HepG2 (cell line): ENCODE results near the gene CDC14B. TPM values are rescaled to one million over a fixed set of nuclear protein-coding genes. Genes with fewer than 3 reads are reported as not detected.
A peak's percentile ranks its signal among the peaks of the same experiment; 100 is the strongest.

Experiments
- ATAC-seq: fragments of 200-7000 bp; cut with Tn5 transposase; 3 replicates; pipeline ENCODE4 v1.9.1; 2020; ENCODE audit warnings: mild to moderate bottlenecking, moderate library complexity
- BruUV-seq: library from RNA; stranded (reverse); fragments of 400-500 nt; replicated peaks from 2 replicates; lab custom pipeline; 2021; lab: Mats Ljungman, UMichigan
- CTCF ChIA-PET: fragments of 300-600 bp; formaldehyde crosslinking; extraction: SDS; loops from one replicate; lab custom pipeline; 2021; ENCODE audit warnings: low total read pairs, inconsistent platforms, low intra/inter-chr PET ratio; lab: Yijun Ruan, JAX
- POLR2A ChIA-PET: fragments of 350-600 bp; sonication (Branson Sonifier 250); formaldehyde crosslinking; loops from one replicate; lab custom pipeline; 2020; ENCODE audit warnings: antibody characterized with exemption, inconsistent platforms; lab: Yijun Ruan, JAX
- DNase-seq: peaks from one replicate; pipeline ENCODE4 v3.0.0-alpha.2; 2015; ENCODE audit warnings: low spot score
- FAIRE-seq: peaks from 3 replicates; lab custom pipeline; 2011; peaks lifted over from hg19 to GRCh38; lab: Jason Lieb, UNC
- H2AFZ ChIP-seq: one replicate; pipeline ENCODE4 v1.6.1; 2011; ENCODE audit warnings: low read length, inconsistent platforms
- H3K27ac ChIP-seq: fragments of 300-600 bp; 3 replicates; pipeline ENCODE4 v1.8.0; 2011; ENCODE audit warnings: mixed run types, mild to moderate bottlenecking, mixed read lengths, low read length, inconsistent platforms; ENCODE audit not compliant: insufficient read depth; ENCODE audit errors: extremely low read length
- H3K27me3 ChIP-seq, 2 experiments: fragments of 200-600 bp in 1 of 2; 2 replicates in 1 of 2; 3 replicates in 1 of 2; pipeline versions ENCODE4 v1.6.0 to v1.8.0; 2011; ENCODE audit warnings: low read length in 2 of 2, mild to moderate bottlenecking in 2 of 2, moderate library complexity in 2 of 2, inconsistent platforms in 1 of 2; ENCODE audit not compliant: insufficient read depth in 2 of 2, control insufficient read depth in 1 of 2
- H3K36me3 ChIP-seq, 2 experiments: fragments of 200-600 bp in 1 of 2; replicated peaks in 1 of 2; 2 replicates in 1 of 2; 3 replicates in 1 of 2; pipeline versions ENCODE4 v1.5.1 to v1.8.0; 2011; ENCODE audit warnings: low read length in 2 of 2, inconsistent platforms in 1 of 2; ENCODE audit not compliant: insufficient read depth in 2 of 2, control insufficient read depth in 1 of 2
- H3K4me1 ChIP-seq: 2 replicates; pipeline ENCODE4 v1.5.1; 2012; ENCODE audit warnings: low read length, inconsistent platforms; ENCODE audit not compliant: insufficient read depth
- H3K4me2 ChIP-seq: 2 replicates; pipeline ENCODE4 v1.6.0; 2011; ENCODE audit warnings: low read depth, low read length, inconsistent platforms
- H3K4me3 ChIP-seq, 3 experiments: fragments of 200-600 bp in 1 of 3; sonication (generic), shearing (Covaris generic) in 1 of 3; replicated peaks in 1 of 3; 2 replicates each; pipeline ENCODE4 v1.5.1; 2011 to 2016; ENCODE audit warnings: low read length in 3 of 3, inconsistent platforms in 2 of 3, low read depth in 2 of 3, mild to moderate bottlenecking in 2 of 3, control low read depth in 1 of 3, mixed read lengths in 1 of 3; ENCODE audit not compliant: insufficient read depth in 1 of 3
- H3K79me2 ChIP-seq: one replicate; pipeline ENCODE4 v1.6.1; 2011; ENCODE audit warnings: low read length, inconsistent platforms; ENCODE audit not compliant: insufficient read depth
- H3K9ac ChIP-seq: 2 replicates; pipeline ENCODE4 v1.6.0; 2011; ENCODE audit warnings: mild to moderate bottlenecking, low read depth, low read length, inconsistent platforms; ENCODE audit not compliant: insufficient read depth
- H3K9me3 ChIP-seq: 2 replicates; pipeline ENCODE4 v1.5.1; 2012; ENCODE audit warnings: mild to moderate bottlenecking, low read length
- H4K20me1 ChIP-seq: 2 replicates; pipeline ENCODE4 v1.6.0; 2011; ENCODE audit warnings: inconsistent platforms, mild to moderate bottlenecking, low read length, moderate library complexity; ENCODE audit not compliant: insufficient read depth
- ARID5B ChIP-seq: IDR thresholded peaks from 2 replicates; pipeline ENCODE4 v1.4.0; 2020; ENCODE audit warnings: mild to moderate bottlenecking, missing genetic modification reagents
- FIP1L1 ChIP-seq: fragments of 200-400 bp; formaldehyde crosslinking; IDR thresholded peaks from 2 replicates; pipeline ENCODE4 v1.6.1; 2018; ENCODE audit warnings: low read depth, mild to moderate bottlenecking, low read length, moderate library complexity, borderline replicate concordance; ENCODE audit not compliant: insufficient read depth
- SMARCC2 ChIP-seq: fragments of 450-650 bp; IDR thresholded peaks from 2 replicates; pipeline ENCODE4 v1.6.1; 2017; ENCODE audit warnings: antibody characterized with exemption, mild to moderate bottlenecking
- SOX5 ChIP-seq: IDR thresholded peaks from 2 replicates; pipeline ENCODE4 v1.6.1; 2016; ENCODE audit warnings: borderline replicate concordance
- SP5 ChIP-seq: IDR thresholded peaks from 2 replicates; pipeline ENCODE4 v1.6.1; 2016; ENCODE audit warnings: low read depth, borderline replicate concordance
- STAG1 ChIP-seq: sonication (generic); formaldehyde crosslinking; IDR thresholded peaks from 2 replicates; pipeline ENCODE4 v1.4.0; 2020; ENCODE audit warnings: missing genetic modification reagents
- TCF12 ChIP-seq, 2 experiments: fragments of 450-650 bp in 1 of 2; sonication (generic) in 1 of 2; formaldehyde crosslinking in 1 of 2; IDR thresholded peaks; 2 replicates each; pipeline versions ENCODE4 v1.6.1 to v1.8.0; 2017 to 2022; ENCODE audit warnings: antibody characterized with exemption in 1 of 2, mild to moderate bottlenecking in 1 of 2, missing genetic modification reagents in 1 of 2, moderate library complexity in 1 of 2
- TEAD3 ChIP-seq: optimal IDR thresholded peaks from 2 replicates; pipeline ENCODE3; 2016; ENCODE audit warnings: borderline replicate concordance
- ZFP82 ChIP-seq: sonication (generic); formaldehyde crosslinking; IDR thresholded peaks from 2 replicates; pipeline ENCODE4 v1.5.1; 2020; ENCODE audit warnings: mild to moderate bottlenecking, missing genetic modification reagents, borderline replicate concordance
- ZNF441 ChIP-seq: sonication (generic); formaldehyde crosslinking; IDR thresholded peaks from 2 replicates; pipeline ENCODE4 v1.7.0; 2021; ENCODE audit warnings: missing genetic modification reagents, borderline replicate concordance
- ZNF530 ChIP-seq: sonication (generic); formaldehyde crosslinking; IDR thresholded peaks from 2 replicates; pipeline ENCODE4 v1.5.0; 2020; ENCODE audit warnings: low read depth, mild to moderate bottlenecking, missing genetic modification reagents
- ZNF629 ChIP-seq: sonication (generic); formaldehyde crosslinking; conservative IDR thresholded peaks from 2 replicates; pipeline ENCODE4 v1.5.0; 2020; ENCODE audit warnings: missing genetic modification reagents
- ZNF772 ChIP-seq: sonication (generic); formaldehyde crosslinking; IDR thresholded peaks from 2 replicates; pipeline ENCODE4 v1.5.0; 2020; ENCODE audit warnings: mild to moderate bottlenecking, missing genetic modification reagents
- WGBS: methylation state at CpG from one replicate; pipeline ENCODE4 v1.1.6; 2017; ENCODE audit warnings: low lambda C conversion rate; 5-methylcytosine and 5-hydroxymethylcytosine counted together
- in situ Hi-C: cut with HindIII; loops from 2 replicates; pipeline ENCODE4 v1.10.0; 2017; ENCODE audit warnings: low pct_unique_long_range_greater_than_20kb; ENCODE audit not compliant: extremely low pct_ligation_motif_present
- intact Hi-C: fragments of 100-400 bp; cut with micrococcal nuclease; formaldehyde crosslinking; loops from one replicate; pipeline ENCODE4 v1.10.0; 2022; ENCODE audit not compliant: unreplicated experiment
- polyA plus RNA-seq, 8 experiments: library from polyadenylated mRNA; depleted of rRNA in 3 of 8; stranded (reverse) in 7 of 8; unstranded in 1 of 8; fragments of >200 nt; fragmentation: Illumina TruSeq in 4 of 8; extraction: Trizol in 4 of 8; gene quantifications; 2 replicates each; pipeline versions ENCODE4 v1.2.1 to v1.2.3, GENCODE V29; 2011 to 2016; ENCODE audit warnings: low read depth in 4 of 8, missing spikeins in 1 of 8, mixed read lengths in 1 of 8; ENCODE audit not compliant: insufficient read depth in 1 of 8
- total RNA-seq, 5 experiments: library from RNA; depleted of rRNA; stranded (reverse); fragments of >200 nt; fragmentation: Illumina TruSeq; extraction: Trizol; gene quantifications; 2 replicates each; pipeline ENCODE4 v1.2.3, GENCODE V29; 2016; ENCODE audit warnings: low read depth in 1 of 5

Gene CDC14B
- total and polyA plus RNA-seq, 2 of the 13 experiments (the other 11 are each of a cell fraction or from before 2014, with no cell fraction given) = 25.8 to 33.3 TPM

- intact Hi-C loops (no loop called here), in situ Hi-C loops (no loop called here)
- peaks cover 16% of the 10 kb centered on the region; the same call in 1 of the 2 replicates for H4K20me1 ChIP-seq
- H3K79me2 ChIP-seq = peaks cover 23% of the 10 kb centered on the region
- H2AFZ ChIP-seq = peak overlapping the region; percentile 62
- no peak for TF ChIP-seq ZNF772
- TF ChIP-seq SP5 (CRISPR knock-in tag) = peak; percentile 69
- CTCF ChIA-PET = interaction anchor here (0.8 kb wide), 1 partner anchor 45 kb away, joined by 3 read pairs; no protein-coding TSS in a partner anchor
- BruUV-seq = no TSS peak
- ATAC-seq (no peak), DNase-seq (peak; percentile 36), FAIRE-seq (peak; percentile 68)
- H3K36me3 ChIP-seq = no peaks in the 10 kb centered on the region
- POLR2A ChIA-PET = interaction anchor here (1.0 to 3.9 kb wide), 3 partner anchors 10 to 130 kb away, joined by 3 to 21 read pairs (median 4); no protein-coding TSS in a partner anchor
- H3K27me3 ChIP-seq = no peaks in the 10 kb centered on the region; a peak in 1 of 5 replicates
- WGBS = 38% methylated on average over 4 of the region's 4 CpGs
- H3K4me2 ChIP-seq = peak overlapping the region; percentile 79
- peak overlapping the region; percentile 55; the same call in 1 of the 2 replicates for H3K9ac ChIP-seq
- H3K4me3 ChIP-seq = peak overlapping the region; percentile 66 to 87 (median 85); a peak in 5 of 6 replicates
- peak overlapping the region; percentile 59 for H3K27ac ChIP-seq
- peaks cover 18% of the 10 kb centered on the region for H3K4me1 ChIP-seq
- H3K9me3 ChIP-seq = no peaks in the 10 kb centered on the region
Measured at GRCh38 chr9:96621618-96622017, 2.0 kb upstream of the CDC14B start.

GRCh38 chr9:96620832-96621269 is 1.2 kb upstream of the CDC14B start:
- FAIRE-seq (peak; percentile 83), DNase-seq (peak; percentile 51)
- intact Hi-C loops = no loop called here
- 0 out of 2 replicates have a peak, but pooled peaks have one; percentile 53 for TF ChIP-seq ZNF441
- no peak for TF ChIP-seq ZFP82 (CRISPR knock-in tag)
- TF ChIP-seq FIP1L1 = no peak
- TF ChIP-seq SMARCC2 = no peak
- TF ChIP-seq SOX5 (CRISPR knock-in tag) = peak; percentile 32; the same call in 1 of the 2 replicates
- TF ChIP-seq ZNF629 = no peak
- no peak for TF ChIP-seq TCF12 (IDR thresholded peaks at IDR 0.05)
- TF ChIP-seq TCF12 (CRISPR knock-in tag; IDR thresholded peaks at IDR 0.05) = no peak
- peak; percentile 46 for TF ChIP-seq TEAD3
- peak; percentile 7; the same call in 1 of the 2 replicates for TF ChIP-seq STAG1 (CRISPR knock-in tag)
- TF ChIP-seq ARID5B (CRISPR knock-in tag) = peak; percentile 12; the same call in 1 of the 2 replicates
- TF ChIP-seq ZNF530 (CRISPR knock-in tag) = no peak

More at GRCh38 chr9:96620832-96621269, 1.2 kb upstream of the CDC14B start:
- peak overlapping the region; percentile 79 for H3K4me2 ChIP-seq
- peaks cover 16% of the 10 kb centered on the region; the same call in 1 of the 2 replicates for H4K20me1 ChIP-seq
- ChIA-PET CTCF (interaction anchor here (0.8 kb wide), 1 partner anchor 46 kb away, joined by 3 read pairs; no protein-coding TSS in a partner anchor), POLR2A (interaction anchor here (0.8 to 3.9 kb wide), 4 partner anchors 10 to 200 kb away, joined by 3 to 21 read pairs (median 4); no protein-coding TSS in a partner anchor)
- WGBS = 0% methylated on average over 7 of the region's 7 CpGs
- H3K36me3 ChIP-seq = no peaks in the 10 kb centered on the region
- no peaks in the 10 kb centered on the region for H3K9me3 ChIP-seq
- BruUV-seq = no TSS peak
- H3K4me1 ChIP-seq = peaks cover 25% of the 10 kb centered on the region
- peak overlapping the region; percentile 66 to 87 (median 85) for H3K4me3 ChIP-seq
- peak overlapping the region; percentile 55 for H3K9ac ChIP-seq
- H3K27me3 ChIP-seq = no peaks in the 10 kb centered on the region; a peak in 1 of 5 replicates
- peaks cover 29% of the 10 kb centered on the region for H3K79me2 ChIP-seq
- ATAC-seq = peak; percentile 68
- peak overlapping the region; percentile 79 for H2AFZ ChIP-seq
- peak overlapping the region; percentile 59 for H3K27ac ChIP-seq
- in situ Hi-C loops = no loop called here
